Breast epithelium (tissue), 3 donors: ENCODE data around the gene DIS3L2.

ENCODE experiments used
- CTCF ChIP-seq, 3 donors: fragments of 450-650 bp; IDR thresholded peaks; one replicate each; pipeline ENCODE4 v1.5.1; 2016 to 2017; ENCODE audit warnings: antibody characterized with exemption in 3 of 3, mild to moderate bottlenecking in 3 of 3, moderate library complexity in 3 of 3
- POLR2A ChIP-seq: fragments of 450-650 bp; IDR thresholded peaks from one replicate; pipeline ENCODE4 v1.6.1; 2016; ENCODE audit warnings: antibody characterized with exemption, mild to moderate bottlenecking, moderate library complexity
- POLR2AphosphoS5 ChIP-seq, 3 donors: sonication (generic); formaldehyde crosslinking; IDR thresholded peaks; one replicate each; pipeline ENCODE4 v1.6.1; 2017; ENCODE audit warnings: antibody characterized with exemption in 3 of 3

DNA sequence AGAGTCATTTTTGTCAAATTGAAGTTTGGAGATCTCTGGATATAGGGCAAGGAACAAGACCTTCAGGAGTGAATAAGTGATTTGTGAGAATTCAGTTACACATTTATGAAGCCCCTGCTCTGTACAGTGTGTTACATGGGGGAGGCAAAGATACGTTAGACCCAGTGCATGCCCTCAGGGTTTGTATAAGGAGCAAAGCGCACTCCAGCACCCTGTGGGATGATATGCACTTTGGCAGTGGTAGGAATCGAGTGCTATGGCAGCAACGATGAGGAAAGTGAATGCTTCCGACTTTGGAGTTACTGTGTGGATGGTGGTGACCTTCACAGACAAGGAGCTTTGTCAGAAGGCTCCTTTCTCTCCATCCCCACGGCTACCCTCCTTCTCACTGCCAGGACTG is 342.7 kb downstream of the DIS3L2 start:
- TF ChIP-seq CTCF (IDR thresholded peaks at IDR 0.05) = no peak
- TF ChIP-seq POLR2A = no peak
- no peak for TF ChIP-seq POLR2AphosphoS5 (IDR thresholded peaks at IDR 0.05)
